Activated CD4-positive, alpha-beta memory T cell treated with anti-CD3 and anti-CD28 coated beads for 36 hours (primary cell): ENCODE data around the gene TP73. TPM values are rescaled to one million over a fixed set of nuclear protein-coding genes. Genes with fewer than 3 reads are reported as not detected.

Source experiments
- CTCF ChIA-PET: fragments of 350-600 bp; sonication (Branson Sonifier 250); formaldehyde crosslinking; loops from one replicate; lab custom pipeline; 2021; ENCODE audit warnings: antibody characterized with exemption, inconsistent platforms; lab: Charles Lee
- POLR2A ChIA-PET: fragments of 350-600 bp; sonication (Branson Sonifier 250); formaldehyde crosslinking; loops from one replicate; lab custom pipeline; 2021; ENCODE audit warnings: antibody characterized with exemption; lab: Charles Lee
- DNase-seq: peaks from one replicate; pipeline ENCODE4 v3.0.0-alpha.2; 2020
- H3K27ac Mint-ChIP-seq: one replicate; pipeline ENCODE4 v1.8.0; 2021; ENCODE audit warnings: mixed read lengths
- H3K27me3 Mint-ChIP-seq: one replicate; pipeline ENCODE4 v1.8.0; 2021; ENCODE audit warnings: mixed read lengths
- H3K36me3 Mint-ChIP-seq: one replicate; pipeline ENCODE4 v1.8.0; 2021; ENCODE audit warnings: mixed read lengths
- H3K4me1 Mint-ChIP-seq: one replicate; pipeline ENCODE4 v1.8.0; 2021; ENCODE audit warnings: low read depth, mixed read lengths
- H3K4me3 Mint-ChIP-seq: one replicate; pipeline ENCODE4 v1.8.0; 2021; ENCODE audit warnings: mild to moderate bottlenecking, mixed read lengths
- H3K9me3 Mint-ChIP-seq: one replicate; pipeline ENCODE4 v1.8.0; 2021; ENCODE audit warnings: mixed read lengths
- intact Hi-C: fragments of 100-400 bp; cut with micrococcal nuclease; formaldehyde crosslinking; loops from one replicate; pipeline ENCODE4 v1.15.1; 2023
- total RNA-seq, 2 experiments: library from RNA; stranded (reverse); gene quantifications; one replicate each; pipeline ENCODE4 v1.2.3, GENCODE V29; 2021

The TP73 gene
- total RNA-seq, result under 1 TPM; 0.62 to 0.65 TPM

- intact Hi-C loops, result loop anchor here (5.0 to 10.0 kb wide), 2 partner anchors 145 to 253 kb away; partner anchors contain the start of genes C1orf174 and LRRC47
- no peak for DNase-seq
- Mint-ChIP-seq H3K4me1 (peaks cover 33% of the 10 kb centered on the region), H3K27me3 (peaks cover 39% of the 10 kb centered on the region), H3K27ac (no peak within 1 kb of the TSS), H3K36me3 (no peaks in the 10 kb centered on the region), H3K4me3 (peak within 1 kb of the TSS; percentile 35), H3K9me3 (no peaks in the 10 kb centered on the region)
- ChIA-PET CTCF (interaction anchor here (1.3 kb wide), 1 partner anchor 73 kb away, joined by 5 read pairs; no protein-coding TSS in a partner anchor), POLR2A (no interaction called here)
Measured at GRCh38 chr1:3651930-3652547, at the start of gene TP73. TP73 (plus strand) TSS chr1:3652516; CDS start chr1:3682366, 29,850 bp downstream.

- ChIA-PET POLR2A (no interaction called here), CTCF (interaction anchor here (1.3 kb wide), 1 partner anchor 150 kb away, joined by 4 read pairs; no protein-coding TSS in a partner anchor)
- peaks cover 3% of the 10 kb centered on the region for H3K4me1 Mint-ChIP-seq
- no peak for DNase-seq
- H3K4me3 Mint-ChIP-seq, result no peak overlapping the region
- intact Hi-C loops, result no loop called here
- no peak overlapping the region for H3K27ac Mint-ChIP-seq
- H3K27me3 Mint-ChIP-seq, result no peaks in the 10 kb centered on the region
- H3K9me3 Mint-ChIP-seq, result no peaks in the 10 kb centered on the region
- H3K36me3 Mint-ChIP-seq, result no peaks in the 10 kb centered on the region
Measured at GRCh38 chr1:3603156-3603555, 49.2 kb upstream of the TP73 start.

GRCh38 chr1:3603571-3604467, 48.5 kb upstream of the TP73 start:
- no peaks in the 10 kb centered on the region for H3K9me3 Mint-ChIP-seq
- intact Hi-C loops, result no loop called here
- H3K4me3 Mint-ChIP-seq, result no peak overlapping the region
- no peak for DNase-seq
- H3K4me1 Mint-ChIP-seq, result no peaks in the 10 kb centered on the region
- H3K27ac Mint-ChIP-seq, result no peak overlapping the region
- ChIA-PET CTCF (interaction anchor here (1.3 kb wide), 1 partner anchor 151 kb away, joined by 4 read pairs; no protein-coding TSS in a partner anchor), POLR2A (no interaction called here)
- peaks cover 4% of the 10 kb centered on the region for H3K27me3 Mint-ChIP-seq
- H3K36me3 Mint-ChIP-seq, result no peaks in the 10 kb centered on the region

GRCh38 chr1:3604468-3604974, 47.8 kb upstream of the TP73 start:
- ChIA-PET POLR2A (no interaction called here), CTCF (interaction anchor here (1.3 kb wide), 1 partner anchor 151 kb away, joined by 4 read pairs; no protein-coding TSS in a partner anchor)
- DNase-seq, result no peak
- Mint-ChIP-seq H3K4me3 (no peak overlapping the region), H3K4me1 (no peaks in the 10 kb centered on the region), H3K9me3 (no peaks in the 10 kb centered on the region), H3K27ac (no peak overlapping the region), H3K36me3 (no peaks in the 10 kb centered on the region), H3K27me3 (peaks cover 7% of the 10 kb centered on the region)
- intact Hi-C loops, result no loop called here

GRCh38 chr1:3604997-3605823, 47.1 kb upstream of the TP73 start:
- ChIA-PET POLR2A (no interaction called here), CTCF (no interaction called here)
- Mint-ChIP-seq H3K4me3 (no peak overlapping the region), H3K27me3 (peaks cover 7% of the 10 kb centered on the region), H3K36me3 (no peaks in the 10 kb centered on the region), H3K9me3 (no peaks in the 10 kb centered on the region), H3K27ac (no peak overlapping the region), H3K4me1 (no peaks in the 10 kb centered on the region)
- DNase-seq, result no peak
- intact Hi-C loops, result no loop called here

- H3K9me3 Mint-ChIP-seq, result no peaks in the 10 kb centered on the region
- no peak overlapping the region for H3K27ac Mint-ChIP-seq
- ChIA-PET POLR2A (no interaction called here), CTCF (interaction anchor here (1.4 to 1.5 kb wide), 2 partner anchors 7 to 12 kb away, joined by 4 to 6 read pairs; no protein-coding TSS in a partner anchor)
- no peak overlapping the region for H3K4me3 Mint-ChIP-seq
- no peaks in the 10 kb centered on the region for H3K36me3 Mint-ChIP-seq
- no peak for DNase-seq
- H3K27me3 Mint-ChIP-seq, result peaks cover 14% of the 10 kb centered on the region
- H3K4me1 Mint-ChIP-seq, result peaks cover 7% of the 10 kb centered on the region
- intact Hi-C loops, result no loop called here
Measured at GRCh38 chr1:3606779-3607702, 45.3 kb upstream of the TP73 start.

GRCh38 chr1:3607703-3608065, 44.6 kb upstream of the TP73 start:
- H3K36me3 Mint-ChIP-seq, result no peaks in the 10 kb centered on the region
- no peak overlapping the region for H3K4me3 Mint-ChIP-seq
- peaks cover 7% of the 10 kb centered on the region for H3K4me1 Mint-ChIP-seq
- no peak for DNase-seq
- H3K27me3 Mint-ChIP-seq, result peaks cover 16% of the 10 kb centered on the region
- intact Hi-C loops, result no loop called here
- no peak overlapping the region for H3K27ac Mint-ChIP-seq
- POLR2A ChIA-PET, result no interaction called here
- CTCF ChIA-PET, result no interaction called here
- no peaks in the 10 kb centered on the region for H3K9me3 Mint-ChIP-seq

GRCh38 chr1:3608154-3608553, 44.2 kb upstream of the TP73 start:
- H3K27ac Mint-ChIP-seq, result no peak overlapping the region
- CTCF ChIA-PET, result no interaction called here
- no peaks in the 10 kb centered on the region for H3K9me3 Mint-ChIP-seq
- H3K36me3 Mint-ChIP-seq, result no peaks in the 10 kb centered on the region
- no peak overlapping the region for H3K4me3 Mint-ChIP-seq
- intact Hi-C loops, result no loop called here
- H3K27me3 Mint-ChIP-seq, result peaks cover 16% of the 10 kb centered on the region
- peaks cover 7% of the 10 kb centered on the region for H3K4me1 Mint-ChIP-seq
- POLR2A ChIA-PET, result no interaction called here
- DNase-seq, result no peak

- peaks cover 7% of the 10 kb centered on the region for H3K4me1 Mint-ChIP-seq
- no peak overlapping the region for H3K27ac Mint-ChIP-seq
- no peaks in the 10 kb centered on the region for H3K9me3 Mint-ChIP-seq
- intact Hi-C loops, result no loop called here
- DNase-seq, result no peak
- CTCF ChIA-PET, result interaction anchor here (1.4 kb wide), 1 partner anchor 12 kb away, joined by 3 read pairs; no protein-coding TSS in a partner anchor
- peaks cover 16% of the 10 kb centered on the region for H3K27me3 Mint-ChIP-seq
- POLR2A ChIA-PET, result no interaction called here
- no peaks in the 10 kb centered on the region for H3K36me3 Mint-ChIP-seq
- no peak overlapping the region for H3K4me3 Mint-ChIP-seq
Measured at GRCh38 chr1:3609016-3609768, 43.1 kb upstream of the TP73 start.

GRCh38 chr1:3609769-3610526, 42.4 kb upstream of the TP73 start:
- peaks cover 16% of the 10 kb centered on the region for H3K27me3 Mint-ChIP-seq
- H3K4me3 Mint-ChIP-seq, result no peak overlapping the region
- ChIA-PET POLR2A (no interaction called here), CTCF (interaction anchor here (1.4 kb wide), 1 partner anchor 11 kb away, joined by 3 read pairs; no protein-coding TSS in a partner anchor)
- H3K36me3 Mint-ChIP-seq, result no peaks in the 10 kb centered on the region
- H3K9me3 Mint-ChIP-seq, result no peaks in the 10 kb centered on the region
- DNase-seq, result no peak
- no peak overlapping the region for H3K27ac Mint-ChIP-seq
- intact Hi-C loops, result no loop called here
- peaks cover 7% of the 10 kb centered on the region for H3K4me1 Mint-ChIP-seq
